Endothelial cell (in vitro differentiated cells): ENCODE results near the gene BIRC7. TPM values are rescaled to one million over a fixed set of nuclear protein-coding genes. Genes with fewer than 3 reads are reported as not detected.

Source experiments
- DNase-seq: peaks from one replicate; pipeline ENCODE4 v3.0.0; 2021; ENCODE audit warnings: low spot score
- H3K27ac Mint-ChIP-seq: one replicate; pipeline ENCODE4 v1.8.0; 2021; ENCODE audit warnings: mixed read lengths, inconsistent platforms; ENCODE audit not compliant: unreplicated experiment
- H3K27me3 Mint-ChIP-seq: one replicate; pipeline ENCODE4 v1.8.0; 2021; ENCODE audit warnings: mild to moderate bottlenecking, moderate library complexity, mixed read lengths, inconsistent platforms; ENCODE audit not compliant: unreplicated experiment
- H3K36me3 Mint-ChIP-seq: one replicate; pipeline ENCODE4 v1.8.0; 2021; ENCODE audit warnings: mild to moderate bottlenecking, low read depth, mixed read lengths, inconsistent platforms; ENCODE audit not compliant: unreplicated experiment
- H3K4me1 Mint-ChIP-seq: one replicate; pipeline ENCODE4 v1.8.0; 2021; ENCODE audit warnings: mild to moderate bottlenecking, mixed read lengths, inconsistent platforms; ENCODE audit not compliant: unreplicated experiment
- H3K4me3 Mint-ChIP-seq: one replicate; pipeline ENCODE4 v1.8.0; 2021; ENCODE audit warnings: mild to moderate bottlenecking, mixed read lengths, inconsistent platforms; ENCODE audit not compliant: unreplicated experiment
- H3K9me3 Mint-ChIP-seq: one replicate; pipeline ENCODE4 v1.8.0; 2021; ENCODE audit warnings: mixed read lengths, inconsistent platforms; ENCODE audit not compliant: unreplicated experiment
- CTCF ChIP-seq: fragments of 200-600 bp; sonication (generic); IDR thresholded peaks from one replicate; pipeline ENCODE4 v1.5.0; 2021; ENCODE audit warnings: antibody characterized with exemption; ENCODE audit not compliant: unreplicated experiment
- total RNA-seq: library from RNA; stranded (reverse); fragmentation: NEBNext Ultra II Directional; extraction: Animal tissue kit (Norgen Biotek cat#: 25700); gene quantifications from one replicate; pipeline ENCODE4 v1.2.1, GENCODE V29; 2021; ENCODE audit not compliant: unreplicated experiment

Gene BIRC7
- total RNA-seq, 1 donor from 2014 or later, result not detected

- Mint-ChIP-seq H3K27ac (no peak overlapping the region), H3K4me3 (no peak overlapping the region), H3K4me1 (no peaks in the 10 kb centered on the region), H3K9me3 (no peaks in the 10 kb centered on the region), H3K36me3 (peaks cover 15% of the 10 kb centered on the region), H3K27me3 (peaks cover 2% of the 10 kb centered on the region)
- no peak for DNase-seq
- TF ChIP-seq CTCF, result no peak
Measured at GRCh38 chr20:63281742-63282665, 46.3 kb downstream of the BIRC7 start.

GRCh38 chr20:63282946-63283345, 47.2 kb downstream of the BIRC7 start:
- no peak for DNase-seq
- H3K27me3 Mint-ChIP-seq, result peaks cover 2% of the 10 kb centered on the region
- no peak overlapping the region for H3K27ac Mint-ChIP-seq
- no peak for TF ChIP-seq CTCF
- H3K9me3 Mint-ChIP-seq, result no peaks in the 10 kb centered on the region
- no peak overlapping the region for H3K4me3 Mint-ChIP-seq
- H3K36me3 Mint-ChIP-seq, result peaks cover 11% of the 10 kb centered on the region
- H3K4me1 Mint-ChIP-seq, result no peaks in the 10 kb centered on the region

GRCh38 chr20:63283397-63284082, 47.8 kb downstream of the BIRC7 start:
- H3K27me3 Mint-ChIP-seq, result peaks cover 2% of the 10 kb centered on the region
- no peak overlapping the region for H3K4me3 Mint-ChIP-seq

GRCh38 chr20:63284083-63284440, 48.4 kb downstream of the BIRC7 start:
- Mint-ChIP-seq H3K27me3 (peaks cover 2% of the 10 kb centered on the region), H3K4me3 (no peak overlapping the region), H3K4me1 (no peaks in the 10 kb centered on the region), H3K9me3 (no peaks in the 10 kb centered on the region), H3K36me3 (peaks cover 10% of the 10 kb centered on the region), H3K27ac (no peak overlapping the region)
- DNase-seq, result no peak
- no peak for TF ChIP-seq CTCF

More at GRCh38 chr20:63283397-63284082, 47.8 kb downstream of the BIRC7 start:
- no peaks in the 10 kb centered on the region for H3K4me1 Mint-ChIP-seq
- no peak for DNase-seq
- H3K27ac Mint-ChIP-seq, result peak overlapping the region; percentile 43
- H3K9me3 Mint-ChIP-seq, result no peaks in the 10 kb centered on the region
- peaks cover 10% of the 10 kb centered on the region for H3K36me3 Mint-ChIP-seq
- TF ChIP-seq CTCF, result no peak

GRCh38 chr20:63284544-63284949, 48.8 kb downstream of the BIRC7 start:
- no peaks in the 10 kb centered on the region for H3K4me1 Mint-ChIP-seq
- DNase-seq, result no peak
- peaks cover 10% of the 10 kb centered on the region for H3K36me3 Mint-ChIP-seq
- no peak for TF ChIP-seq CTCF
- H3K4me3 Mint-ChIP-seq, result no peak overlapping the region
- peaks cover 2% of the 10 kb centered on the region for H3K27me3 Mint-ChIP-seq
- H3K9me3 Mint-ChIP-seq, result no peaks in the 10 kb centered on the region
- H3K27ac Mint-ChIP-seq, result no peak overlapping the region
